Measurements from ENCODE around the gene PET100.
A peak's percentile ranks its signal among the peaks of the same experiment; 100 is the strongest.

The PET100 gene

GRCh38 chr19:7610491-7611240 is 18.9 kb upstream of the PET100 start:
- no peak for TF ChIP-seq REST (IDR thresholded peaks at IDR 0.05; ENCODE audit: low read depth)
- no peak for TF ChIP-seq YY1 (IDR thresholded peaks at IDR 0.05; ENCODE audit: low read depth)
- TF ChIP-seq EGR1 (IDR thresholded peaks at IDR 0.05): no peak
- TF ChIP-seq NFIC (IDR thresholded peaks at IDR 0.05): no peak
- TF ChIP-seq RAD21 (IDR thresholded peaks at IDR 0.05; ENCODE audit: low read depth): no peak
- no peak for TF ChIP-seq EP300 (IDR thresholded peaks at IDR 0.05; ENCODE audit: borderline replicate concordance)
- no peak for TF ChIP-seq ZBTB7A (IDR thresholded peaks at IDR 0.05; ENCODE audit: low read depth)
- no peak for TF ChIP-seq CREB1 (IDR thresholded peaks at IDR 0.05; ENCODE audit: low read depth)
- TF ChIP-seq TEAD4 (IDR thresholded peaks at IDR 0.05): no peak
- TF ChIP-seq FOXM1 (IDR thresholded peaks at IDR 0.05; ENCODE audit: borderline replicate concordance, low read depth): no peak
- no peak for TF ChIP-seq CEBPB (IDR thresholded peaks at IDR 0.05)
- TF ChIP-seq, protein P1, sequence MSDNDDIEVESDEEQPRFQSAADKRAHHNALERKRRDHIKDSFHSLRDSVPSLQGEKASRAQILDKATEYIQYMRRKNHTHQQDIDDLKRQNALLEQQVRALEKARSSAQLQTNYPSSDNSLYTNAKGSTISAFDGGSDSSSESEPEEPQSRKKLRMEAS (IDR thresholded peaks at IDR 0.05): no peak
- no peak for TF ChIP-seq TAF1 (IDR thresholded peaks at IDR 0.05; ENCODE audit: low read depth)
- no peak for TF ChIP-seq TCF12 (IDR thresholded peaks at IDR 0.05; ENCODE audit: low read depth)
- TF ChIP-seq, protein P2, sequence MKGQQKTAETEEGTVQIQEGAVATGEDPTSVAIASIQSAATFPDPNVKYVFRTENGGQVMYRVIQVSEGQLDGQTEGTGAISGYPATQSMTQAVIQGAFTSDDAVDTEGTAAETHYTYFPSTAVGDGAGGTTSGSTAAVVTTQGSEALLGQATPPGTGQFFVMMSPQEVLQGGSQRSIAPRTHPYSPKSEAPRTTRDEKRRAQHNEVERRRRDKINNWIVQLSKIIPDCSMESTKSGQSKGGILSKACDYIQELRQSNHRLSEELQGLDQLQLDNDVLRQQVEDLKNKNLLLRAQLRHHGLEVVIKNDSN (IDR thresholded peaks at IDR 0.05): no peak

DNA sequence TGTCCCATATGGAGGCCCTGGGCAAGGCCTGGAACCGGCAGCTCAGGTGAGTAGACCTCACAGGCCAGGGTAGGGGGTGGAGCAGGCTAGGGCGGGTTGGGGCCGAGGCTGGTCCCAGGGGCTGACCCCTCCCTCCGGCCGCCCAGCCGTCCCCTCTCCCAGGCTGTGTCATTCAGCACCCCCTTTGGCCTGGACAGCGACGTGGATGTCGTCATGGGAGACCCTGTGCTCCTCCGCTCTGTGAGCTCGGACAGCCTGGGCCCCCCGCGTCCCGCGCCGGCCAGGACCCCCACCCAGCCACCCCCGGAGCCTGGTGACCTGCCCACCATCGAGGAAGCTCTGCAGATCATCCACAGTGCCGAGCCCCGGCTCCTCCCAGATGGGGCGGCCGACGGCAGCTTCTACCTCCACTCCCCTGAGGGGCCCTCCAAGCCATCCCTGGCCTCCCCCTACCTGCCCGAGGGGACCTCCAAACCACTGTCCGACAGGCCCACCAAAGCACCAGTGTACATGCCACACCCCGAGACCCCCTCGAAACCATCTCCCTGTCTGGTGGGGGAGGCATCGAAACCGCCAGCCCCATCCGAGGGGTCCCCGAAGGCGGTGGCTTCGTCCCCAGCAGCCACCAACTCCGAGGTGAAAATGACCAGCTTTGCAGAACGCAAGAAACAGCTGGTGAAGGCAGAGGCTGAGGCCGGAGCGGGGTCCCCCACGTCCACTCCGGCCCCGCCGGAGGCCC is 17.9 kb upstream of the PET100 start:
- 0 out of 2 replicates have a peak, but pooled peaks have one; percentile 29 for TF ChIP-seq ZBTB7A (IDR thresholded peaks at IDR 0.05; ENCODE audit: low read depth)
- TF ChIP-seq REST (IDR thresholded peaks at IDR 0.05; ENCODE audit: low read depth): peak; percentile 80
- TF ChIP-seq, protein P2 (IDR thresholded peaks at IDR 0.05): no peak

- TF ChIP-seq, protein P1 (IDR thresholded peaks at IDR 0.05): no peak
- TF ChIP-seq ZBTB7A (IDR thresholded peaks at IDR 0.05; ENCODE audit: low read depth): no peak
- no peak for TF ChIP-seq TCF12 (IDR thresholded peaks at IDR 0.05; ENCODE audit: low read depth)
- no peak for TF ChIP-seq REST (IDR thresholded peaks at IDR 0.05; ENCODE audit: low read depth)
- no peak for TF ChIP-seq TEAD4 (IDR thresholded peaks at IDR 0.05)
- TF ChIP-seq EP300 (IDR thresholded peaks at IDR 0.05; ENCODE audit: borderline replicate concordance): no peak
- TF ChIP-seq CEBPB (IDR thresholded peaks at IDR 0.05): no peak
- no peak for TF ChIP-seq FOXM1 (IDR thresholded peaks at IDR 0.05; ENCODE audit: borderline replicate concordance, low read depth)
- TF ChIP-seq, protein P2 (IDR thresholded peaks at IDR 0.05): no peak
- TF ChIP-seq EGR1 (IDR thresholded peaks at IDR 0.05): no peak
- no peak for TF ChIP-seq TAF1 (IDR thresholded peaks at IDR 0.05; ENCODE audit: low read depth)
- no peak for TF ChIP-seq YY1 (IDR thresholded peaks at IDR 0.05; ENCODE audit: low read depth)
- TF ChIP-seq CREB1 (IDR thresholded peaks at IDR 0.05; ENCODE audit: low read depth): no peak
- no peak for TF ChIP-seq RAD21 (IDR thresholded peaks at IDR 0.05; ENCODE audit: low read depth)
- TF ChIP-seq NFIC (IDR thresholded peaks at IDR 0.05): no peak
Measured at GRCh38 chr19:7612282-7613274, 17.0 kb upstream of the PET100 start.
